Mesenchymal stem cell (in vitro differentiated cells and primary cell): ENCODE data around the gene NAV2.

ENCODE experiments used
- DNase-seq: peaks from one replicate; pipeline ENCODE4 v3.0.0-alpha.2; 2013
- H2AFZ ChIP-seq: one replicate; pipeline ENCODE4 v1.6.1; 2013; ENCODE audit warnings: low read depth, mild to moderate bottlenecking, control low read depth, inconsistent platforms, low read length, moderate library complexity
- H2AK5ac ChIP-seq: 2 replicates; pipeline ENCODE4 v1.6.1; 2013; ENCODE audit warnings: low read length, moderate library complexity, mild to moderate bottlenecking, inconsistent platforms; ENCODE audit not compliant: severe bottlenecking
- H2BK120ac ChIP-seq: one replicate; pipeline ENCODE4 v1.6.1; 2013; ENCODE audit warnings: low read depth, mild to moderate bottlenecking, inconsistent platforms, low read length, moderate library complexity
- H2BK12ac ChIP-seq, 2 experiments: one replicate each; pipeline ENCODE4 v1.6.1; 2013; ENCODE audit warnings: inconsistent platforms in 2 of 2, low read length in 2 of 2, mild to moderate bottlenecking in 2 of 2, moderate library complexity in 2 of 2, control low read depth in 1 of 2
- H2BK15ac ChIP-seq: one replicate; pipeline ENCODE4 v1.6.1; 2013; ENCODE audit warnings: mild to moderate bottlenecking, low read depth, inconsistent platforms; ENCODE audit not compliant: poor library complexity, severe bottlenecking
- H2BK5ac ChIP-seq: 2 replicates; pipeline ENCODE4 v1.6.1; 2013; ENCODE audit warnings: low read depth, mild to moderate bottlenecking, low read length, control low read depth, inconsistent platforms; ENCODE audit not compliant: poor library complexity, severe bottlenecking
- H3K14ac ChIP-seq, 2 experiments: one replicate each; pipeline ENCODE4 v1.6.1; 2013; ENCODE audit warnings: inconsistent platforms in 2 of 2, low read length in 2 of 2, control low read depth in 1 of 2, mild to moderate bottlenecking in 1 of 2, moderate library complexity in 1 of 2
- H3K18ac ChIP-seq, 2 experiments: one replicate each; pipeline ENCODE4 v1.6.1; 2013; ENCODE audit warnings: inconsistent platforms in 2 of 2, low read length in 2 of 2, control low read depth in 1 of 2, low read depth in 1 of 2, mild to moderate bottlenecking in 1 of 2
- H3K23ac ChIP-seq, 2 experiments: one replicate each; pipeline ENCODE4 v1.6.1; 2013; ENCODE audit warnings: inconsistent platforms in 2 of 2, low read length in 2 of 2, mild to moderate bottlenecking in 2 of 2, moderate library complexity in 2 of 2, control low read depth in 1 of 2
- H3K27ac ChIP-seq: 2 replicates; pipeline ENCODE4 v1.5.1; 2013; ENCODE audit warnings: mild to moderate bottlenecking, moderate library complexity, low read length, control low read depth, inconsistent platforms; ENCODE audit not compliant: poor library complexity, severe bottlenecking
- H3K27me3 ChIP-seq, 2 experiments: 2 replicates each; pipeline versions ENCODE4 v1.6.1 to v1.7.0; 2013; ENCODE audit warnings: low read length in 2 of 2, mild to moderate bottlenecking in 2 of 2, moderate library complexity in 2 of 2, control low read depth in 1 of 2, inconsistent platforms in 1 of 2; ENCODE audit not compliant: control insufficient read depth in 1 of 2, insufficient read depth in 1 of 2
- H3K36me3 ChIP-seq, 2 experiments: 2 replicates each; pipeline versions ENCODE4 v1.6.1 to v1.7.0; 2013; ENCODE audit warnings: low read length in 2 of 2, control low read depth in 1 of 2, inconsistent platforms in 1 of 2, low read depth in 1 of 2, mild to moderate bottlenecking in 1 of 2; ENCODE audit not compliant: insufficient read depth in 2 of 2, control insufficient read depth in 1 of 2
- H3K4ac ChIP-seq, 2 experiments: one replicate each; pipeline ENCODE4 v1.6.1; 2013; ENCODE audit warnings: inconsistent platforms in 2 of 2, low read length in 2 of 2, mild to moderate bottlenecking in 2 of 2, moderate library complexity in 2 of 2, control low read depth in 1 of 2, low read depth in 1 of 2
- H3K4me1 ChIP-seq: 2 replicates; pipeline ENCODE4 v1.6.1; 2013; ENCODE audit warnings: low read depth, low read length, control low read depth; ENCODE audit not compliant: control insufficient read depth, insufficient read depth
- H3K4me2 ChIP-seq: 2 replicates; pipeline ENCODE4 v1.6.1; 2013; ENCODE audit warnings: low read length, mild to moderate bottlenecking, inconsistent platforms; ENCODE audit not compliant: poor library complexity, severe bottlenecking
- H3K4me3 ChIP-seq, 2 experiments: 2 replicates each; pipeline versions ENCODE4 v1.5.1 to v1.7.0; 2013; ENCODE audit warnings: low read length in 2 of 2, mild to moderate bottlenecking in 2 of 2, control low read depth in 1 of 2, low read depth in 1 of 2; ENCODE audit not compliant: insufficient read depth in 1 of 2
- H3K79me1 ChIP-seq: replicated peaks from 2 replicates; pipeline ENCODE4 v1.6.1; 2013; ENCODE audit warnings: mild to moderate bottlenecking, control low read depth, low read length, inconsistent platforms; ENCODE audit not compliant: poor library complexity, severe bottlenecking
- H3K9ac ChIP-seq: 2 replicates; pipeline ENCODE4 v1.7.0; 2013; ENCODE audit warnings: mild to moderate bottlenecking, low read length, moderate library complexity
- H3K9me3 ChIP-seq: 2 replicates; pipeline ENCODE4 v1.7.0; 2013; ENCODE audit warnings: mild to moderate bottlenecking, low read length; ENCODE audit not compliant: control insufficient read depth
- H4K8ac ChIP-seq: one replicate; pipeline ENCODE4 v1.6.1; 2013; ENCODE audit warnings: inconsistent platforms, mild to moderate bottlenecking, low read length, moderate library complexity
- H4K91ac ChIP-seq: one replicate; pipeline ENCODE4 v1.6.1; 2013; ENCODE audit warnings: mild to moderate bottlenecking, low read length, inconsistent platforms
- WGBS: methylation state at CpG from one replicate; pipeline ENCODE4 v1.1.7; 2013; ENCODE audit warnings: mixed read lengths; 5-methylcytosine and 5-hydroxymethylcytosine counted together

NAV2 gene

DNA sequence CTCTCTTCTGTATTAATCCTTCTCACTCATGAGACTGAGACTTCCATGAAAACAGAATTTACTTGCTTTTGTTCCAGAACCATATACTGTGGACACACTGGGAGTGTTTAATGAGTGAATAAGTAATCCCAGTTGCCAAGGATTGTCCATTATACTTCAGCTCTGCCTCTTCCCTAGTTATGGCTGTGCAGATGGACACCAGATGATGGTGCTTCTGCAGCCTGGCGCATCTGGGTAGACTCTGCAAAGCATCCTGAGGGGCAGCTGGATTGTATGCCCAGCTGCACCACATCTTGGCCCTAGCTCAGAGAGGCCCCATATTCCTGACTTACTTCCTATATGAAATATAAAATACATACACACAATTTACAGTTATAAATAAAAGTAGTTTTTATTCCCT, 404.2 kb downstream of the NAV2 start:
- Histone ChIP-seq H2BK12ac (no peak overlapping the region), H3K4me3 (no peak overlapping the region), H2AFZ (no peak overlapping the region), H3K9me3 (no peaks in the 10 kb centered on the region), H3K4me2 (no peak overlapping the region), H2AK5ac (no peak overlapping the region), H3K9ac (no peak overlapping the region), H2BK120ac (no peak overlapping the region), H3K79me1 (no peaks in the 10 kb centered on the region), H4K8ac (no peak overlapping the region), H3K27ac (no peak overlapping the region), H3K14ac (no peak overlapping the region), H3K4me1 (peaks cover 14% of the 10 kb centered on the region), H3K23ac (no peak overlapping the region), H3K18ac (no peak overlapping the region), H3K4ac (no peak overlapping the region), H3K36me3 (peaks cover 23 to 87% of the 10 kb centered on the region in 2 experiments), H4K91ac (no peak overlapping the region), H2BK5ac (no peak overlapping the region), H2BK15ac (no peak overlapping the region), H3K27me3 (no peaks in the 10 kb centered on the region)
- WGBS: 0% methylated on average over 1 of the region's 1 CpG
- no peak for DNase-seq

DNA sequence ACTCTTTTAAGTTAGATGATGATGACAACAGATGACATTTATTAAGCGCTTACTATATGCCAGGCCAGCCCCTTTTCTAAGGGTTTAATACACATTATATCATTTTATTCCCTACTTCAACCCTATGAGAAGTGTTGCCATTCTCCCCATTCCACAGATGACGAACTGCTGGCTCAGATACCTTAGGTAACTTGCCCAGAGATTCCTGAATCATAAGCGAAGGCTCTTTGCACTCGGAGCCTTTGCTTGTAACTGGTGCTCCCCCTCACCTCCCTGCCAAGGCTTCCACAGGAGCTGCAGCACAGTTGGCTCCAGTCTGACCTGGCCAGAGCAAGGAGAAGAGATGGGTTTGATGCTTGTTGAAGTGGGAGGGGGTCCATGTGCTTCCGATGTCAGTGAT, 404.7 kb downstream of the NAV2 start:
- Histone ChIP-seq H2BK15ac (no peak overlapping the region), H2AK5ac (no peak overlapping the region), H3K27ac (no peak overlapping the region), H3K23ac (no peak overlapping the region), H2AFZ (no peak overlapping the region), H3K4me2 (no peak overlapping the region), H3K4ac (no peak overlapping the region), H3K9me3 (no peaks in the 10 kb centered on the region), H3K4me3 (no peak overlapping the region), H2BK5ac (no peak overlapping the region), H4K91ac (no peak overlapping the region), H3K79me1 (no peaks in the 10 kb centered on the region), H3K27me3 (no peaks in the 10 kb centered on the region), H4K8ac (no peak overlapping the region), H3K18ac (no peak overlapping the region), H3K36me3 (peaks cover 23 to 91% of the 10 kb centered on the region in 2 experiments), H3K14ac (no peak overlapping the region), H3K9ac (no peak overlapping the region), H2BK12ac (no peak overlapping the region), H3K4me1 (peaks cover 9% of the 10 kb centered on the region), H2BK120ac (no peak overlapping the region)
- no peak for DNase-seq
- WGBS: 99% methylated on average over 5 of the region's 5 CpGs

DNA sequence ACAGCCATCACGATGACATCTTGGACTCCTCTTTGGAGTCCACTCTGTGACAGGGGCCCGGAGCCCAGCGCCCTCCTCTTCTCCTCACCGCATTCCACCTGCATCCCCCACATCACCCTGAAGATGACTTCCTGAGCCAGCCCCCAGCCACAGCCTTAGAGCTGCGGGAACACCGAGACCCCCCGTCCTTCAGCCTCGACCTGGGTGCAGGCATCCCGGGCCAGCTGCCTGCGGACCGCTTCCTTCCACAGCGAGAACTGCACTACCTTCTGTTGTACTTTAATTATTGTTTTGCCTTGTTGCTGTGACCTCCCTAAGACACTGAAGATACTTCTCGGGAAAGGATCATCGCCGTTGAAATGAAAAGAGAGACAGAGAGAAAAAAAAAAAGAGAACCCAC, 405.6 kb downstream of the NAV2 start:
- Histone ChIP-seq H3K4me2 (no peak overlapping the region), H3K18ac (no peak overlapping the region), H3K9ac (no peak overlapping the region), H2BK120ac (no peak overlapping the region), H2BK5ac (no peak overlapping the region), H3K4me3 (no peak overlapping the region), H3K27me3 (no peaks in the 10 kb centered on the region), H3K79me1 (no peaks in the 10 kb centered on the region), H4K91ac (no peak overlapping the region), H3K36me3 (peaks cover 23 to 87% of the 10 kb centered on the region in 2 experiments), H4K8ac (no peak overlapping the region), H3K4ac (no peak overlapping the region), H3K23ac (no peak overlapping the region), H3K14ac (no peak overlapping the region), H3K9me3 (no peaks in the 10 kb centered on the region), H3K4me1 (peaks cover 2% of the 10 kb centered on the region), H2AK5ac (no peak overlapping the region), H2BK12ac (no peak overlapping the region), H2AFZ (no peak overlapping the region), H2BK15ac (no peak overlapping the region), H3K27ac (no peak overlapping the region)
- no peak for DNase-seq
- 96% methylated on average over 15 of the region's 15 CpGs for WGBS

DNA sequence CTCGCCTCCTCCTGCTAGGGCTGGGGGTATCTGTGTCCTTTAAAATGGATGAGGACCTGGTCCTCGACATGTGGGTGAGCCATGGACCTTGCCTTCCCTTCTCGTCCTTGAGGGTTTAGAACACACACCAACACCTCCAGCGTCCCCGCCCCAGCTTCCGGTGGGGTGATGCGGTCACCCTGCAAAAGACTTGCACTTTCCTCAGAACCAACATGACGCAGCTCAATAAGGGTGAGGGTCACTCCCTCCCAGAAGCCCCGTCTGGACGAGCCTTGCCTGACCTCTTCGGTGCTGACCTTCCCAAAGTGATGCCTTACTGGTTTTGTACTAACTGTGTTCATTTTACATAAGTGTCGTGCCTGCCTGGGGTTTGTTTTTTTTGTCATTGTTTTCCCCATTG, 406.7 kb downstream of the NAV2 start:
- Histone ChIP-seq H3K79me1 (no peaks in the 10 kb centered on the region), H2BK5ac (no peak overlapping the region), H4K8ac (no peak overlapping the region), H3K9ac (no peak overlapping the region), H3K27me3 (no peaks in the 10 kb centered on the region), H2BK120ac (no peak overlapping the region), H3K14ac (no peak overlapping the region), H2BK12ac (no peak overlapping the region), H3K18ac (no peak overlapping the region), H3K4me2 (no peak overlapping the region), H3K4me1 (peaks cover 2% of the 10 kb centered on the region), H2BK15ac (no peak overlapping the region), H4K91ac (no peak overlapping the region), H3K36me3 (peaks cover 22 to 77% of the 10 kb centered on the region in 2 experiments), H2AK5ac (no peak overlapping the region), H3K4ac (no peak overlapping the region), H3K27ac (no peak overlapping the region), H3K9me3 (no peaks in the 10 kb centered on the region), H3K23ac (no peak overlapping the region), H2AFZ (no peak overlapping the region), H3K4me3 (no peak overlapping the region)
- WGBS: 98% methylated on average over 12 of the region's 12 CpGs
- DNase-seq: no peak
